LNCaP clone FGC (cell line): Measurements from ENCODE around the gene ZNF747.

Experiments
- DNase-seq: peaks from one replicate; pipeline ENCODE4 v3.0.0-alpha.2; 2011; ENCODE audit warnings: low read depth
- H3K4me3 ChIP-seq: 2 replicates; pipeline ENCODE4 v1.5.1; 2011; ENCODE audit warnings: mild to moderate bottlenecking, low read depth, low read length, control low read depth
- TF ChIP-seq, protein P1 (sequence below): IDR thresholded peaks from 2 replicates; pipeline ENCODE4 v1.5.1; 2012; ENCODE audit warnings: mild to moderate bottlenecking; ENCODE audit not compliant: control insufficient read depth, insufficient read depth; ENCODE audit errors: extremely low read depth

Gene ZNF747

DNA sequence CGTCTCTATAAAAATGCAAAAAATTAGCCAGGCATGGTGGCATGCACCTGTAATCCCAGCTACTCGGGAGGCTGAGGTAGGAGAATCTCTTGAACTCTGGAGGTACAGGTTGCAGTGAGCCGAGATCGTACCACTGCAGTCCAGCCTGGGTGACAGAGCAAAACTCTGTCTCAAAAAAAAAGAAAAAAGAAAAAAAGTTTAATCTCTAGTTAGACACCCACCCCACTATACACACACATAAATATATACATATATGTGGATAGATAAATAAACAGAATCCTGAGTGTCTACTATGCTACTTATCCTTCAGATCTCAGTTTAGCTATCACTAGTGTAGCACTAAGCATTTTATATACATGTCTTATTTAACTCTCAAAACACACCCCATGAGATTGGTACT lies 43.4 kb downstream of the ZNF747 start:
- TF ChIP-seq, protein P1, sequence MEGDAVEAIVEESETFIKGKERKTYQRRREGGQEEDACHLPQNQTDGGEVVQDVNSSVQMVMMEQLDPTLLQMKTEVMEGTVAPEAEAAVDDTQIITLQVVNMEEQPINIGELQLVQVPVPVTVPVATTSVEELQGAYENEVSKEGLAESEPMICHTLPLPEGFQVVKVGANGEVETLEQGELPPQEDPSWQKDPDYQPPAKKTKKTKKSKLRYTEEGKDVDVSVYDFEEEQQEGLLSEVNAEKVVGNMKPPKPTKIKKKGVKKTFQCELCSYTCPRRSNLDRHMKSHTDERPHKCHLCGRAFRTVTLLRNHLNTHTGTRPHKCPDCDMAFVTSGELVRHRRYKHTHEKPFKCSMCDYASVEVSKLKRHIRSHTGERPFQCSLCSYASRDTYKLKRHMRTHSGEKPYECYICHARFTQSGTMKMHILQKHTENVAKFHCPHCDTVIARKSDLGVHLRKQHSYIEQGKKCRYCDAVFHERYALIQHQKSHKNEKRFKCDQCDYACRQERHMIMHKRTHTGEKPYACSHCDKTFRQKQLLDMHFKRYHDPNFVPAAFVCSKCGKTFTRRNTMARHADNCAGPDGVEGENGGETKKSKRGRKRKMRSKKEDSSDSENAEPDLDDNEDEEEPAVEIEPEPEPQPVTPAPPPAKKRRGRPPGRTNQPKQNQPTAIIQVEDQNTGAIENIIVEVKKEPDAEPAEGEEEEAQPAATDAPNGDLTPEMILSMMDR, result no peak
- no peak overlapping the region for H3K4me3 ChIP-seq
- no peak for DNase-seq

DNA sequence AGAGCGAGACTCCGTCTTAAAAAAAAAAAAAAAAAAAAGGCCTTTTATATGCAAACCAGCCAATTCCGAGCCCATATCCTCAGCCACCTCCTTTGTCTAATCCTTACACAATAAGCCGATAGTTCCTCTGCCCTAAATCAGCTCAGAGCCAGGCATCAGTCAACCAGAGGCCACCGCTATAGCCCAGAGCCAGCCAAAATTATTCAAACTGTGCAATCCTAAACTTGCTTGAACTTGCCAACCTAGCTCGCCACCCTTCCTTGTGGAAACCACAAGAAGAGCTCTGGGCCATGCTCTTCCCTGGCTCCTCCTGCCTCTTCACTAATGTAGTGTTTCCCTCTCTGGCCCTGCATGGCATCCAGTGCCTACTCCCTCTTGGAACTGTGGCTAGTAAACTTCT lies 44.4 kb downstream of the ZNF747 start:
- DNase-seq, result no peak
- TF ChIP-seq, protein P1, result no peak
- no peak overlapping the region for H3K4me3 ChIP-seq

DNA sequence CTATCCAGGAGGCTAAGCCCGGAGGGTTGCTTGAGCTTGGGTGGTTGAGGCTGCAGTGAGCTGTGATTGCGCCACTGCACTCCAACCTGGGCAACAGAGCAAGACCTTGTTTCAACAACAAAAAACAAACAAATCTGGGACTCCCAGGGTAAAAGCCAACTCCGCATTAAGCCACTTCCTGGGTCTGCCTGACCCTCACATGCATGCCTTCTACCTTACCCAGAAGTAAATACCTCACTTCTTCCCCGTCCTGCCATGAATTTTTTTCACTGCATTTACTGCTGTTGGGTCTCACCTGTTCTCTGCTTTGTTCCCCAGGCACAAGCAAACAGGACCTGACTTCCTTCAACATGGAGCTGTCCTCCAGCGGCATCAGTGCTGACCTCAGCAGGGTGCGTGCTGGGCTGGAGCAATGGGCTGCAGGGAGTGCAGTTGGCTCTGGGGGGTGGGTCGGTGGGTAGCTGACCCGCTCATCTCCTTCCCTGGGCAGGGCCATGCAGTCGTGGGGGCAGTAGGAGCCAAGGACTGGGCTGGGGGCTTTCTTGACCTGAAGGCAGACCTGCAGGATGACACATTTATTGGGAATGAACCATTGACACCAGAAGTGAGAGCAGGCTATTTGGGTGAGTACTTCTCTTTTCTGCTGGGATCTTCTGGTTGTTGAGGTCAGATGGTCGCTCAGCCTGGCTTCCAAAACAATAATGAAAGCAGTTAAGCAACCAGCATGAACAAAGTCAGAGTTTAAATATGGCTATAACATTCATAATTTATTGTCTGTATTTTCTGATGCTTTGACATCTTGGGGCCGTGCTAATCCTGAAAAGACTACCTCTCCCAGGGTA lies 45.7 kb downstream of the ZNF747 start:
- no peak overlapping the region for H3K4me3 ChIP-seq
- no peak for DNase-seq
- TF ChIP-seq, protein P1, result no peak

DNA sequence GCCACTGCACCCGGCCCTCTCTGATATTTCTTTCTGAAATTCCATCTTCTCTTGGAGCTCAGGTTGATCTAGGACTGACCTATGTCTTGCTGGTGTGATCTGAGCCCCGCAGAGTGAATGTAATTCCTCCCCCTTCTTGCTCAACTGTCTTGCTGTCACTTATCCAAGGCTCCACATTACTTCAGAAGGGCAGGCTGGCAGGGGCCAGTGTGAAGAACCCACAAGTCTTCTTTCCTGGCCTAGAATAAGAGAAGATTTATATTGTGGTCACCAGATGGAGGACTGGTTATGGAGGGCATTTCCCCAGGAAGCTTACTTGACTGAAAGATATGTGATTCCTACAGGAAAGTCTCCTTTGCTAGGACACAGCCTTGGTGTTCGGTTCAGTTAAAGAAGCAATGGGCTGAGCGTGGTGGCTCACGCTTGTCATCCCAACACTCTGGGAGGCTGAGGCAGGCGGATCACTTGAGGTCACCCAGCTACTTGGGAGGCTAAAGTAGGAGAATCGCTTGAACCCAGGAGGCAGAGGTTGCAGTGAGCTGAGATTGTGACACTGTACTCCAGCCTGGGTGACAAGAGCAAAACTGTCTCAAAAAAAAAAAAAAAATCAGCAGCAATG lies 48.7 kb downstream of the ZNF747 start:
- H3K4me3 ChIP-seq, result no peak overlapping the region
- DNase-seq, result no peak
- TF ChIP-seq, protein P1, result no peak

DNA sequence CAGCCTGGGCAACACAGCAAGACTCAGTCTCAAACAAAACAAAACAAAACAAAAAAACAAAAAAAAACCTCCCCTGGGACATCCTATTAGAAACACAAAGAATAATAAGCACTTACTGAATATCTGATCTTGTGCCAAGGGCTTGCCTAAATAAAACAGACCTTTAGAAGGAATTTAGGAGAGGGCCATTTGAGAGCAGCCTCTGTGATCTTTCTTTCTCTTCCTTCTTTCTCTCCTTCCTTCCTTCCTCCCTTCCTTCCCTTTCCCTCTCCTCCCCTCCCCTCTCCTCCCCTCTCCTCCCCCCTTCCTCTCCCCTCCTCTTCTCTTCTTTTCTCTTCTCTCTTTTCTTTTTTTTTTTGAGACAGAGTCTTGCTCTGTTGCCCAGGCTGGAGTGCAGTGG lies 49.8 kb downstream of the ZNF747 start:
- TF ChIP-seq, protein P1, result no peak
- H3K4me3 ChIP-seq, result no peak overlapping the region
- no peak for DNase-seq

- TF ChIP-seq, protein P1, result no peak
Measured at GRCh38 chr16:30482366-30482765, 52.3 kb downstream of the ZNF747 start.

More at GRCh38 chr16:30482366-30482765, 52.3 kb downstream of the ZNF747 start:
- no peak overlapping the region for H3K4me3 ChIP-seq
- DNase-seq, result no peak
